Stimulated activated naive CD8-positive, alpha-beta T cell treated with anti-CD3 and anti-CD28 coated beads, Interleukin-15, amount 100 ng/mL, for 72 hours (primary cell): Measurements from ENCODE around the gene BMI1.

Experiments
- ATAC-seq: fragments of 150-1000 bp; cut with Tn5 transposase; 2 replicates; pipeline ENCODE4 v1.10.0; 2021; ENCODE audit warnings: mild to moderate bottlenecking, moderate library complexity
- DNase-seq, 2 donors: peaks; one replicate each; pipeline ENCODE4 v3.0.0; 2021 to 2022
- H3K27ac Mint-ChIP-seq, 2 donors: one replicate each; pipeline ENCODE4 v1.8.0; 2022; ENCODE audit warnings: mild to moderate bottlenecking in 2 of 2, mixed read lengths in 2 of 2, moderate library complexity in 2 of 2
- H3K27me3 Mint-ChIP-seq: one replicate; pipeline ENCODE4 v1.8.0; 2022; ENCODE audit warnings: mixed read lengths
- H3K4me1 Mint-ChIP-seq: one replicate; pipeline ENCODE4 v1.8.0; 2022; ENCODE audit warnings: mild to moderate bottlenecking, mixed read lengths
- H3K4me3 Mint-ChIP-seq, 2 donors: one replicate each; pipeline ENCODE4 v1.8.0; 2022; ENCODE audit warnings: mild to moderate bottlenecking in 2 of 2, mixed read lengths in 2 of 2, moderate library complexity in 1 of 2
- H3K9me3 Mint-ChIP-seq, 2 donors: one replicate each; pipeline ENCODE4 v1.8.0; 2022; ENCODE audit warnings: mixed read lengths in 2 of 2

The BMI1 gene

DNA sequence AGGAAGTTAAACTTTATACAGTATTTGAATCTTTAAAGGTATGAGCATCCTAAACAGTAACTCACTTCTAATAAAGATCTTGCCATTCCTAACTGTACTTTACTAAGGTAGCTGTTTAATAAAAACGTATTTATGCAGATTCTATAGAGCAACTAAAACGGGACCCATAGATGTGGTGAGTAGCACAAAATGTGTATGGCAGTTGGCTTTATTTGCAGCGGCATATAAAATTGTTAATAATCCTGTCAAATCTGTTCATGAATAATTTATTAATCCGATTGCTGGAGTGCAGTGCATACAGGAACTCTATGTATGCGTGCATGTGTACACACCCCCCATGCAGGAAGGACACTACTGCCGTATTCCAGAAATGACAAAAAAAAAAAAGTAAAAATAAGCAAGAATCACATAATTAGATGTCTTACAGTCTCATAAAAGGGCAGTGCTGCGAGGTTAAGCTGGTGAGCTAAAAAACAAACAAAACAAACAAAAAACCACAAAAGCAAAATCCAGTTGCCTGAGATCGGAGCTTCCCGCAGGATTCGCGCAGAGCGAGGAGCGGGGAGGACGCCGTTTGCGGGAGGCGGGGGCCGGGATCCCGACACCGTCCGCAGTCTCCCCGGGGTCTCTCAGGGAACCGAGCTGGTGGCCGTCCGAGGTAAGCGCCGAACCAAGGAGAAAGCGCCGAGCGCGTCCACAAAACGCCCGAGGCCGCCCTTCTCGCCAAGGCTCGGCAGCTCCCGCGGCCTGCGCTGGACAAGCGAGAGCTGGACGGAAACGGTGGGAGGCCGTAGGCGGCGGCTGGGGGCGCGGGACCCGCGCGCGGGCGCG lies 5.2 kb upstream of the BMI1 start:
- peaks cover 27% of the 10 kb centered on the region for H3K4me1 Mint-ChIP-seq
- ATAC-seq = peak; percentile 47

DNA sequence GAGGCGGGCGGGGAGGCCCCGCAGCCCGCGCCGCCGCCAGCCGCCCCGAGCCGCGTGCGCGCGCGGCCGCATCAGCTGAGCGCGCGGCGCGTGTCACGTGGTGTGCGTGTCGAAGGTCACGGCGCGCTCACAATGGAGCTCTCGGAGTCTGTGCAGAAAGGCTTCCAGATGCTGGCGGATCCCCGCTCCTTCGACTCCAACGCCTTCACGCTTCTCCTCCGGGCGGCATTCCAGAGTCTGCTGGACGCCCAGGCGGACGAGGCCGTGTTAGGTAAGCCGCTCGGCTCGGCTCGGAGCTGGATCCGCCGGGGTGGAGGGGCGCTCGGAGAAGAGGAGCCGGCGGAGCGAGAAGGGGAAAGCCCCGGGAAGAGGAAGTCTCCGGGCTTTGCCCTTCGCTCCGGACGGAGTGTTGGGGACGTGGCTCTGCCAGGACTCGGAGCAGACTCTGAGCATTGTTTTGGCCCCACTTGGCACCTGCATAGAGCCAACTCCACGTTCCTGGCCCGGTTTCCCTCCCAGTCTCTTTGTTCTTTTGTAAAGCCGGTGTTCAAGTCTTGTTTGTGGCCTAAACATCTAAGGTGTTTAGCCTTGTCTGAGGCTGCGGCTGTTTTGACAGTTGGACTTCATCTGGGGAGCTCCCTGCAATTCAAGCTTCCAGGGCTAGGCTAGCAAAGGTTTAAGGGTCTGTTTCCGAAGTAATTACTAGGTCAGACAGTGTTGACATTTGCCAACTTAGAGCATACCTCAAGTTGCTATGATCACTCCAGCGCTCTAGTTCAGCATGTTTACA lies 4.4 kb upstream of the BMI1 start, which contains the start of gene COMMD3:
Gene COMMD3 (plus strand): TSS at position 103 of the 790 bp plus-strand sequence. CDS start 30 bp downstream, at position 133.
- H3K4me3 Mint-ChIP-seq = peak within 1 kb of the TSS; percentile 91 to 99
- DNase-seq (peak; percentile 71 to 78), ATAC-seq (peak; percentile 86)
- no peaks in the 10 kb centered on the region for H3K9me3 Mint-ChIP-seq
- H3K27ac Mint-ChIP-seq = peak within 1 kb of the TSS; percentile 96 to 98
- peaks cover 8% of the 10 kb centered on the region for H3K27me3 Mint-ChIP-seq
- H3K4me1 Mint-ChIP-seq = peaks cover 27% of the 10 kb centered on the region

More for the DNA sequence above, 5.2 kb upstream of the BMI1 start:
- Mint-ChIP-seq H3K4me3 (peak overlapping the region; percentile 90 to 99), H3K9me3 (no peaks in the 10 kb centered on the region), H3K27me3 (peaks cover 15% of the 10 kb centered on the region), H3K27ac (peak overlapping the region; percentile 94 to 98)
- no peak for DNase-seq

DNA sequence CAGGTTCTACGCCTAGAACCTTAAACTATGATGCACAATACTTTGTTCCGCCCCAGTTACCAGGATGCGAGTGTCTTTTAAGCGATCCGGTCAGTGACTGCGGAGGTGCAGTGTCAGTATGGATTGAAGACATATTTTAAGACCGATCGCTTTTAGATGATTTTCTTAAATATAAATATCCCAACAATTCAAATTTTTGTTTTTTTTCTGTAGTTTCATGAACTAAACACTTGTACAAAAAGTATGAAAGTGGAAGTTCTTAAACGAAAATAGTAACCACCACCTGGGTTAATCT lies 3.9 kb upstream of the BMI1 start:
- H3K9me3 Mint-ChIP-seq = no peaks in the 10 kb centered on the region
- H3K4me1 Mint-ChIP-seq = peaks cover 27% of the 10 kb centered on the region

DNA sequence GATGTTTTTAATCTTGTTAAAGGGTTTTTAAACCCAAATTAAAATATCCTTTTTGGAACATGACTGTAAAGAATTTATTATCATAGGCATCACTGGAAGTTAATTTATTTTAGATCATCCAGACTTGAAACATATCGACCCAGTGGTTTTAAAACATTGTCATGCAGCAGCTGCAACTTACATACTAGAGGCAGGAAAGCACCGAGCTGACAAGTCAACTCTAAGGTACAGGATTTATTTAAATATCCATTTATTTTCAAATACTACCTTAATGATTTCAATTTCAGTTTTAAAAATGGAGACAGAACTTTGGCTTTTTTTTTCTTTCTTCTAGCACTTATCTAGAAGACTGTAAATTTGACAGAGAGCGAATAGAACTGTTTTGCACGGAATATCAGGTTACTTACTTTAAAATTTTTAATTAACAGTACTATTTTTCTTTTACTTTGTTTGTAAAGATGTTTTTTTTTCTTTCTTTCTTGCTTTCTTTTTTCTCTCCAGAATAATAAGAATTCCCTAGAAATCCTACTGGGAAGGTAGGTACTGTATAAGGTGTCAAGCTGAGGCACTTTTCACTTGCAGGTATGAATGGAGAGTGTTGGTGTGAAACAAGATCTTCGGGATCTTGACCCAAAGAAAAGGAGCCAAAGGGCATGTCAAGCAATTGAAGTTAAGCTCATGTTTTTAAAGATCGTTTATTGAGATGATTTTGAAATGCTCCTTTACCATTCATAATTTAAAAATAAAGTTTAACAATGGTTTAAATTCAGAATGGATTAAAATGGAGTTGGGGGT lies 2.9 kb upstream of the BMI1 start:
- DNase-seq (no peak), ATAC-seq (no peak)
- Mint-ChIP-seq H3K4me3 (peak overlapping the region; percentile 33 to 72), H3K27ac (peak overlapping the region in 1 of 2 donors; percentile 46), H3K9me3 (no peaks in the 10 kb centered on the region), H3K4me1 (peaks cover 34% of the 10 kb centered on the region), H3K27me3 (peaks cover 20% of the 10 kb centered on the region)

More for the DNA sequence above, 3.9 kb upstream of the BMI1 start:
- DNase-seq = no peak
- peak overlapping the region; percentile 84 to 96 for H3K27ac Mint-ChIP-seq
- H3K27me3 Mint-ChIP-seq = peaks cover 11% of the 10 kb centered on the region
- H3K4me3 Mint-ChIP-seq = peak overlapping the region; percentile 91 to 99
- peak; percentile 53 for ATAC-seq

DNA sequence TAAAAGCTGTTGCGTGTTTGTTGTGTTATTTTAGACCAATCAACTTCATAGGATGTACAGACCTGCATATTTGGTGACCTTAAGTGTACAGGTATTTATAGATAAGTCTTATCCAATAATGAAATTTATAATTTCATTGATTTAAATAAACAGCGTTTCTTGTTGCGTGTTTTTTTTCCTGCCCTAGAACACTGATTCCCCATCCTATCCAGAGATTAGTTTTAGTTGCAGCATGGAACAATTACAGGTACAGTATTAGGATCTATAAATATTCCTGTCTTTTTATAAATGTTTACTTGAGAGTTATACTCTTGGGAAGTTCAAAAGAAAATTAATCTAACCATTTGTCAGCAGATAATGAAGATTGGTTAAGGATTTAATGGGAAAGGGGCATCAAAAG lies 2.1 kb upstream of the BMI1 start:
- H3K27me3 Mint-ChIP-seq = peaks cover 28% of the 10 kb centered on the region
- DNase-seq = no peak
- no peak for ATAC-seq
- no peaks in the 10 kb centered on the region for H3K9me3 Mint-ChIP-seq
- peak overlapping the region in 1 of 2 donors; percentile 53 for H3K4me3 Mint-ChIP-seq
- H3K4me1 Mint-ChIP-seq = peaks cover 35% of the 10 kb centered on the region
- H3K27ac Mint-ChIP-seq = no peak overlapping the region

DNA sequence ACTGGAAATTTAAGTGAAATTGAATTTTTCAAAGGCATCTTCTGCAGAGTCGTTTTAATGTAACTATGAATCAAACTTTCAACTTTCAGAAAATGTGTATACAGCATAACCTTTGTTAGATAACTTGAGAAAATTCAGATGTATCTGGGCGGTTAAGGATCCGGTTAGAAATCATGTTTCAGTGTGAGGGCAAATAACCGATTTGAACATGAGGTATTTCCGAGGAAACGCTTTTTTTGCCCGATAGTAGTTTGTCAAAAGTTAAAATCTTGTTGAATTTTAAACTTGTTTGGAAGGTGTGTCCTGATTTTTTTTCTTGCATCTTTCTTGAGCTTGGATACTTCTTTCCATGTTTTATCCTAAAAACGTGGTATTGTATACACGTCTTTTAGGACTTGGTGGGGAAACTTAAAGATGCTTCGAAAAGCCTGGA lies 1.3 kb upstream of the BMI1 start:
- Mint-ChIP-seq H3K4me1 (peaks cover 43% of the 10 kb centered on the region), H3K4me3 (peak overlapping the region; percentile 91 to 99), H3K9me3 (no peaks in the 10 kb centered on the region), H3K27ac (no peak overlapping the region), H3K27me3 (peaks cover 36% of the 10 kb centered on the region)
- no peak for DNase-seq
- ATAC-seq = no peak

DNA sequence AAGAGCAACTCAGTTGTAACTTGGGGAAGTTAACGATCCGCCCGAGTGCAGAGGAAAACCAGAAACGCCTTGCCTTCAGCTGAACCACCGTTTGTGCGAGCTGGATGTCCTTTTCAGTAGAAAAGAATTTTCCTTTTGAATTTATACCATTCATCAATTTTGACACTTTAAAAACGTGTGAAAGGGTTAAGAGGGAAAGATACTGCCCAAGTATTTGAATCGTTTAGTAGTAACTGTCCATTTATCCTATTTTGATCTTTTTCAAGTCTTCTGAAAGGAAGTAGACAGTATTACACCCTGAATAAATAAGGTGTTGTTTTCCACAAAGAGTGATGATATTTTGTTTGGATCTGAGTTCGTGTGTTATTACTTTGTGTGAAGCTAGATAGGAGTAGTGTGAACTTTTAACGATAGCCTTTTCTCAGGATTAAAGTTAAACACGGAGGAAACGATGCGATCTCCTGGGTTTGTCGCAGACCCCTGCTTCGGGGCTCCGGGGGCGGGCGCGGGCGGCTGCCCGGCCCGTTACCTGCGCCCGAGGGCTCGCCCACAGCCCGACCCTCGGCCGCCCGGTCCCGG lies 830 bp upstream of the BMI1 start:
- peaks cover 48% of the 10 kb centered on the region for H3K4me1 Mint-ChIP-seq
- H3K9me3 Mint-ChIP-seq = no peaks in the 10 kb centered on the region
- ATAC-seq (no peak), DNase-seq (no peak)
- peak overlapping the region; percentile 89 to 98 for H3K27ac Mint-ChIP-seq
- H3K4me3 Mint-ChIP-seq = peak overlapping the region; percentile 91 to 99
- H3K27me3 Mint-ChIP-seq = peaks cover 41% of the 10 kb centered on the region

DNA sequence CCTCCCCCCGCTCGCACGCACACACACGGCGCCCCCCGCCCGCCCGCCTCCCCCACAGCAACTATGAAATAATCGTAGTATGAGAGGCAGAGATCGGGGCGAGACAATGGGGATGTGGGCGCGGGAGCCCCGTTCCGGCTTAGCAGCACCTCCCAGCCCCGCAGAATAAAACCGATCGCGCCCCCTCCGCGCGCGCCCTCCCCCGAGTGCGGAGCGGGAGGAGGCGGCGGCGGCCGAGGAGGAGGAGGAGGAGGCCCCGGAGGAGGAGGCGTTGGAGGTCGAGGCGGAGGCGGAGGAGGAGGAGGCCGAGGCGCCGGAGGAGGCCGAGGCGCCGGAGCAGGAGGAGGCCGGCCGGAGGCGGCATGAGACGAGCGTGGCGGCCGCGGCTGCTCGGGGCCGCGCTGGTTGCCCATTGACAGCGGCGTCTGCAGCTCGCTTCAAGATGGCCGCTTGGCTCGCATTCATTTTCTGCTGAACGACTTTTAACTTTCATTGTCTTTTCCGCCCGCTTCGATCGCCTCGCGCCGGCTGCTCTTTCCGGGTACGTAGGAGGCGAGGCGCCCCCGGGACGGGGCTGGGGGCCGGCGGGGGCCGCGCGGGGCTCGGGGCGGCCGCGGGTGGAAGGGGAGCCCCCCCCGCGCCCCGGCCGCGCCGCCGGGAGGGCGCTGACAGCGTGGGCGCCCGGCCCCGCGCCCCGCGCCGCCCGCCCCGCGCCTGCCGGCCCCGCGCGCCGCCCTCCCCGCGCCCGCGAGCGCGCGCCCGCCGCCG lies 441 bp downstream of the BMI1 start:
- Mint-ChIP-seq H3K9me3 (no peaks in the 10 kb centered on the region), H3K27ac (peak overlapping the region; percentile 96 to 97), H3K4me1 (peaks cover 56% of the 10 kb centered on the region), H3K4me3 (peak overlapping the region; percentile 82 to 86), H3K27me3 (peaks cover 47% of the 10 kb centered on the region)
- DNase-seq (peak; percentile 63 to 65), ATAC-seq (peak; percentile 39)

DNA sequence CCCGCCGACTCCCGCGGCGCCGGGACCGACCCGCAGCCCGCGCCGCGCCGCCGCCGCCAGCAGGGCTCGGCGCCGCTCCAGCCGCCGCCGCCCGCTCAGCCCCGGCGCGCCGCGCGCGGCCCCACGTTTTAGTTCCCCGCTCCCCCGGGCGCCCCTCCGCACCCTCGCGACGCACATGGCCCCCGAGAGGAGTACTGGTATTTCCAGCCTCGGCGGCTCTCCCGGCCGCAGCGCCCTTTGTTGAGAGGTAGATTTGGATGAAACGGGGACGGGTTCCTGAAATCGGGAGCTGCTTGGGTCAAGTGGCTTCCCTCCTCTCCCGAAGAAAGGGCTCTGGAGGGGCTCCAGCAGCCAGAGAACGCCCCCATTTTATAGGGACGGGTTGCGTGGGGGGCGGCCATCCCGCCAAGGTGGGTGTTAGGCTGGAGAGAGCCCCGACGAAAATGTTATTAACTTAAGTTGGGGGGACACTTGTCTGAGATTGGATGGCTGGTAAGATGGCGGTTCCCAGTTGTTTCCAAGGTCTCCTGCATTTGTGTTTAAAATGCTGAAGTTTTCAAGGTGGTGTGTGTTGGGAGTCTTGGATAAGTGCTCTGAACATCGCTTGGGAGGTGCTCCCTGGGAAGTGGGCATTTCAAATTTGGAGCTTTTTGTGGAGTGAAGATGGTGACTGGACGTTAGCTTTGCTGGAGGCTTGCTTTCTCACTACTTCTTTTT lies 1.2 kb downstream of the BMI1 start:
- peak overlapping the region; percentile 96 for H3K27ac Mint-ChIP-seq
- peak in 1 of 2 donors; percentile 20 for DNase-seq
- H3K27me3 Mint-ChIP-seq = peaks cover 50% of the 10 kb centered on the region
- H3K4me3 Mint-ChIP-seq = peak overlapping the region; percentile 81 to 89
- H3K9me3 Mint-ChIP-seq = no peaks in the 10 kb centered on the region
- peaks cover 56% of the 10 kb centered on the region for H3K4me1 Mint-ChIP-seq
- peak; percentile 10 for ATAC-seq

DNA sequence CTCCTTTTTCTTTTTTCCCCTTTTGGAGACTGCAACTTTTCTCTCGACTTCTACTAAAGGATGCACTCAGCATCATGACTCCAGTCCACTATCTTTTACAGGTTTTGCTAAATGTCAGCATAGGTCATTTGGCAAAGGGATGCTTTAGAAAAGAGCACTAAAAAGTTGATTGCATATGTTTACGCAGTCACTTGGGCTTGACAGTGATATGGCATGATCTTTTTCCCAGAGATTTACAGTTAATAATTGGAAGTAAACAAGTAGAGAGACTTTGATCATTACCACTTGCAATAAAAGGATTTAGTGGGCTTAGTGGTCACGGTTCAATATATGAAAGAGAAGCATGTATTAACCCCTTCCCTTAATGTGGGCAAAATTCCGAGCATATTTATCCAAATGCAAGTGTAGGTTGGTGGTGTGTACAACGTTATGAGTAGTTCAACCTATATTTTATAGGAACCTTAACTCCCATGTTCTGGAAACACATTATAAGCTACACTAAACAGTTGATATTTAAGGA lies 1.8 kb downstream of the BMI1 start:
- ATAC-seq (no peak), DNase-seq (no peak)
- Mint-ChIP-seq H3K4me1 (peaks cover 54% of the 10 kb centered on the region), H3K27ac (peak overlapping the region; percentile 96), H3K9me3 (no peaks in the 10 kb centered on the region), H3K4me3 (peak overlapping the region; percentile 81 to 89), H3K27me3 (peaks cover 50% of the 10 kb centered on the region)

DNA sequence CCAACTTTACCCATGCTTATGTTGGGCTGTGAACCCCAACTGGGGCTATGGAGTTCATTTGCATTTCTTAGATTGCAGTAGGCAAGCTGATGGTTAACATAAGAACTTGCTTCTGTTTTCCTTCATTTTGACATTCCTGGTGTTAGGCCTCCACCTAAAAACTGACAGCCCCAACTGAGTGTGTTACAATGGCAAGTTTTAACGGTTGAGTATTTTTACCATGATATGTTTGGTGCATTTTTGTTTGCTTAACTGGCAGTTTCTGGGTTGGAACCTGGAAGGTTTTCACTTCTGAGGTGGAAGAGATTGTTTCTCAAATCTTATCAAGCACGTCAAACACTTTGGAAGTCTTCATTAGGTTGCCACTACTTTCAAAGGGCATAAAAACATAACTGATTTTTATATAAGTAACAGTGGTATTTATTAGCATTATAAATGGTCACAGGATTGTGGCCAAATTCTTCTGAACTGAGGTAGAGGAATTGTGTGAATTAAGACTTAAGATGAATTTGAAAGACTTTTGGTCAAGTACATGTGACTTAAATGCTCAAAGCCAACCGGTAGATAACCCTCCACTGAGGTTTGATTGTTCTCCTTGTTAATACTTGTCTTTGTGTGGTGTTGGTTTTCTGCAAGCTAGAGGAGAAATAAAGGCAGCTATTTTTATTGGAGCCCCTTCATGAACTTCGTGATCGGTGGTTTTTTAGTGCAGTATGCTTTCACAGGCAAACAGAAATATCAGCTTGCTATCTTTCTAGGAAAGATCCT lies 2.8 kb downstream of the BMI1 start:
- ATAC-seq (no peak), DNase-seq (no peak)
- peaks cover 44% of the 10 kb centered on the region for H3K4me1 Mint-ChIP-seq
- peaks cover 50% of the 10 kb centered on the region for H3K27me3 Mint-ChIP-seq
- no peak overlapping the region for H3K27ac Mint-ChIP-seq
- H3K9me3 Mint-ChIP-seq = no peaks in the 10 kb centered on the region
- peak overlapping the region; percentile 75 to 81 for H3K4me3 Mint-ChIP-seq

DNA sequence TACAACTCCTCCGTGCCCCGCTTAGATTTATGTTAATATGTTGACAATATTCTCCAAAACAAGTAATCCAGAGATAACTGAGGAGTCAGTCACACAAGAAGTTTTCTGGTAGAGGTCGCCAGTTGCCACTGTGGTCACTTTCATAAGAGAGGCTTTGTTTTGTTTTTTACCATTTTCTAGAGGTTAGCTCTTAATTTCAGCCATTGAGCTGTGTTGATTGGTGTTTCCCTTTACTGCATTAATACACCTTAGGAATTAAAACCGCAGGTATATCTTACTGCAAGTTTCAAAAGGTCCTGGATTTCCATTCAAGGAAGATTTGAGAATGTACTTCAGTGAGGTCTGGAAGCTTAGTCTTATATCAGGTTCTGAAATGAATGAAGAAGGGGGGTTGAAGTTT lies 3.5 kb downstream of the BMI1 start:
- Mint-ChIP-seq H3K27me3 (peaks cover 50% of the 10 kb centered on the region), H3K9me3 (no peaks in the 10 kb centered on the region), H3K4me1 (peaks cover 37% of the 10 kb centered on the region), H3K27ac (no peak overlapping the region), H3K4me3 (peak overlapping the region; percentile 75 to 81)
- no peak for DNase-seq
- no peak for ATAC-seq

DNA sequence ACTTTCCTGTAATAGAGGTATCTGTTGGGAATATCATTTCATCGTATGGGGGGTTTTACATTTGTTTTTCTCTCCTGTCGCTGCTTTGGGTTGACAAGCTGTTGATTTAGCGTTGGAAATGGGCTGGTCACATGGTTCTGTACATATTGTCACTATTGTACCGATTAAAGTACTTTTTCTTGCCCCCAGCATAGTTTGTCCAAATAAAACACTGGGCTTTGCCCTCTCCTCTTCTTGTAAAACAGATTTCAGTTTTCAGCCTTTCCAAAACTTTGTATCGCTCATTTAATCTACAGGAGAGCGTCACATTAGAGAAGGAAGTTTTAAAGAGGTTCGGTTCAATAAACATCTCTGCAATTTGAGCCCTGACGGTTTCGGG lies 4.0 kb downstream of the BMI1 start:
- DNase-seq (no peak), ATAC-seq (no peak)
- H3K4me3 Mint-ChIP-seq = peak overlapping the region; percentile 75 to 81
- peaks cover 47% of the 10 kb centered on the region for H3K27me3 Mint-ChIP-seq
- H3K4me1 Mint-ChIP-seq = peaks cover 34% of the 10 kb centered on the region
- H3K27ac Mint-ChIP-seq = no peak overlapping the region
- no peaks in the 10 kb centered on the region for H3K9me3 Mint-ChIP-seq
